D721Med (cell line): ENCODE results near the gene OR1M1.

Experiments
- DNase-seq: peaks from one replicate; pipeline ENCODE4 v3.0.0; 2011; ENCODE audit warnings: low spot score; ENCODE audit not compliant: insufficient read length
- FAIRE-seq: peaks from 2 replicates; lab custom pipeline; 2011; peaks lifted over from hg19 to GRCh38; lab: Jason Lieb, UNC
- CTCF ChIP-seq: IDR thresholded peaks from 2 replicates; pipeline ENCODE4 v1.5.1; 2012; ENCODE audit warnings: mild to moderate bottlenecking, control low read depth; ENCODE audit not compliant: insufficient read depth; ENCODE audit errors: missing control alignments

OR1M1 gene

GRCh38 chr19:9086761-9087160 lies at the start of gene OR1M1:
Gene OR1M1, plus strand, starts transcription at chr19:9087061. Its CDS starts 6,184 bp downstream, at chr19:9093245.
- FAIRE-seq (no peak), DNase-seq (no peak)
- no peak for TF ChIP-seq CTCF

GRCh38 chr19:9037400-9038062 lies 49.3 kb upstream of the OR1M1 start:
- no peak for DNase-seq
- TF ChIP-seq CTCF, result no peak

GRCh38 chr19:9039728-9040127 lies 47.1 kb upstream of the OR1M1 start:
- TF ChIP-seq CTCF, result no peak
- FAIRE-seq (no peak), DNase-seq (no peak)

More at GRCh38 chr19:9037400-9038062, 49.3 kb upstream of the OR1M1 start:
- FAIRE-seq, result no peak

- TF ChIP-seq CTCF, result no peak
- DNase-seq (no peak), FAIRE-seq (no peak)
These were observed 46.7 kb upstream of the OR1M1 start for GRCh38 chr19:9040131-9040530.

- TF ChIP-seq CTCF, result no peak
- DNase-seq (no peak), FAIRE-seq (no peak)
These were observed 45.8 kb upstream of the OR1M1 start for GRCh38 chr19:9041023-9041422.

GRCh38 chr19:9043524-9043923 lies 43.3 kb upstream of the OR1M1 start:
- TF ChIP-seq CTCF, result no peak
- DNase-seq (no peak), FAIRE-seq (no peak)

GRCh38 chr19:9044449-9044848 lies 42.4 kb upstream of the OR1M1 start:
- TF ChIP-seq CTCF, result no peak
- DNase-seq (no peak), FAIRE-seq (no peak)
